ENCODE data around the gene LRFN2.
A peak's percentile ranks its signal among the peaks of the same experiment; 100 is the strongest.

LRFN2 gene

DNA sequence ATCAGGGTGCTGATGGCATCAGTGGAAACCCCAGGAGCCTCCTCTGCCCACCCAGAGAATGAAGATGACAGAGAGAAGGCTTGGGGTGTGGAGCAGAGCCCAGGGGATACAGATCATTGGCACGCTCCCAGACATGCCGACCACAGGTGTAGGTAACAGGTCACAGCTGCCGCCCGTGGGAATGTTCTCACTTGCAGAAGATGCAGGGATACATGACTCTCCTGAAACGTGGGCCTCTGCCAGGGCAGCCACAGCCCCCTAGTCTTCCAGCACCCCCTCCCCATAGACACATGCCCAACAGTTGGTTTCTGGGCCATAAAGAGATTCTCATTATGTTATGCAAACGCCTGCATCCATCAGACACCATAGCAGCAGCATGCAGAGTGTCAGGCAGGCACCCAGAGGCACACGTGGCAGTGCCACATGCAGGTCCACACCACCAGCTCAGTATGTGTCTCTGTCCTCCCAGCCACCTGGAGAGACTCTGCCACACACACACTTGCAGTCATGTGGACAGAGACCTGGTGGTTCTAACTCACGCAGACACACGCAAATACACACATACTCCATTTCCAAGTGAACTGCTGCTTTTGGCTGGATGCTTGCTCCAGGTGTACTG, 45.5 kb downstream of the LRFN2 start:
- DNase-seq = peak; percentile 76

DNA sequence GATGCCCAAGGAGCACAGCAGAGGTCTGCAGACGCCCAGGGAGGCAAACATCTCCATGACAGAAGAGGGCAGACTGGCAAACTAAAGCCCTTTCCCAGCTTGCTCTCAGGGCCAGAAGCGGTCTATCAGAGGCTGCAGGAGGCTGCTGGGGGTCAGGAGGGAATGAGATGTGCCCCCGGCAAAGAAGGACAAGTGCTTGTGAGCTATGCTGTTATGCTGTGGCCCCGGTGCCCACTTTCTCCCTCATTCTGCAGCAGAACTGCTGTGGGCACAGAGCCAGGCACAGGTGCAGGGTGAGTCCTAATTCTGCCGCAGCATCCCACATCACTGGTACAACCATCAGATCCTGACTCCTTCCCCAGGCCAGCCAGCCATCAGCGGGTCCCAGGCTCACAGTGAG, 46.4 kb downstream of the LRFN2 start:
- no peak for DNase-seq

DNA sequence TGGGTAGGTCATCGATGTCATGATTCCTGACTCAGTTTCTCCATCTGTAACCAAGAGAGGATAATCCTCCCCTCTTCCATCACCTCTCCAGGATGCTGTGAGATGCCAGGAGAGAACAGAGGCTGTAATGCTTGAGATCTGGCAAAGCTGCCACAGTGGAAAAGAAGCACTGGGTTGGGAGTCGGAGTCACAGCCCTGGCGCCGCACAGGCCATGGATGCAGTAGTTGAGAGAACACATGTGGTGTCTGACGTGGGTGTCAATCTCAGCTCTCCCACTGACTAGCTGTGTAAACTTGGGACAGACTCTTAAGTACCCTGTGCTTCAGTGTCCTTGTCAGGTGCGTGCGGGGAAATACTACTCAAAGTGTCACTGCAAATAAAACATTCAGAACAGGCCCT, 47.3 kb downstream of the LRFN2 start:
- no peak for DNase-seq

DNA sequence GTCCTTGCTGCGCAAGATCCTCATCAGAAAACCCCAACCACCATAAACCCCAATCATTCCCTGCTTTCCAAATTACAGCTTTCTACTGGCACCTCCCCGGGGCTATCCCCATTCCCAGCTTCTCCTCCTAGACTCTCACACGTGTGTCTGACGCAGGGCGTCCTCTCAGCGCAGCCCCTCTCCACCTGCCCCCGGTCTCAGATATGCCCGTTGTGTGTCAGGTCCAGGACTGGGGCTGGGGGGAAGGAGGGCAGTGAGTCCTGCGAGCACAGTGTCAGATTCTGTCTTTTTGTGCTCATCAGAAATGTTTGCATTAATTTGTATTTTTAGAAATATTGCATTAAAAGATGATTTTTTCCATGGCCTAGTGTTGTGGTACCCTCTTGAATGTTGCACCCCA, 48.6 kb downstream of the LRFN2 start:
- DNase-seq = no peak

DNA sequence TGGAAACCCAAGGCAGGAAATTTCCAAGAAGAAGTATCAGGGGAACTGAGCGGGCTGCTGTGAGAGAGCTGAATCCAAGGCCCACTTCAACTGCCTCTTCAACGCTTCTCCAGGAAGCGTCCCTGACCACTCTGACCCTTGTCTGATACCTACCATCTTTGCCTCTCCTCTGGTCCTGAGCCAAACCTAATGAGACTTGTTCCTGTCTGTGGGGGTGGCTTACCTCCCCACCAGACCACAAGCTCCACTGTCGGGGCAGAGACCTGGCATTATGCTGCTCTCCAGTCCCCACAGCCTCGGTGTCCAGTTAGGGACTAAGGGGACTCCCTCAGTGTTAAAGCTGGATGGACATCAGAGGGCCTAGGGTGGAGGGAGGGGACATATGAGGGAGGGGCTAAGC, 49.7 kb downstream of the LRFN2 start:
- no peak for DNase-seq

DNA sequence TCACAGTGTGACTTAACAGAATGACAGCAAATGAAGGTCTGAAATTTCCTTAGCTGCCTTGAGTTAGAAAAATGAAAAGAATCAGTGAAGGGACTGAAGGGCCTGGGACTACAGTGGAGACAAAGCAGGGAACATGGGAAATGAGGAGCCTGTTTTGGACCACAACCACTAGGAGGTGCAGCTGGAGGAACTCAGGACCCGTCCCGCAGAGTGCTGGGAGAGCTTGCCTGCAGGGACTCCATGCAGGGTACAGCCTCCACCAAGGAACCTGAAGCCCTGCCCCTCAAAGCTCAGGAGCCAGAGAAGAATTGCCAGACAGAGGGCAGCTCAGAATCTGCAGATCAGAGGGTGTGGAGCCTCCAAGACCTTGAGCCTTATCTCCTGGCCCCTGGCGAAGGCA, 50.7 kb downstream of the LRFN2 start:
- no peak for DNase-seq

DNA sequence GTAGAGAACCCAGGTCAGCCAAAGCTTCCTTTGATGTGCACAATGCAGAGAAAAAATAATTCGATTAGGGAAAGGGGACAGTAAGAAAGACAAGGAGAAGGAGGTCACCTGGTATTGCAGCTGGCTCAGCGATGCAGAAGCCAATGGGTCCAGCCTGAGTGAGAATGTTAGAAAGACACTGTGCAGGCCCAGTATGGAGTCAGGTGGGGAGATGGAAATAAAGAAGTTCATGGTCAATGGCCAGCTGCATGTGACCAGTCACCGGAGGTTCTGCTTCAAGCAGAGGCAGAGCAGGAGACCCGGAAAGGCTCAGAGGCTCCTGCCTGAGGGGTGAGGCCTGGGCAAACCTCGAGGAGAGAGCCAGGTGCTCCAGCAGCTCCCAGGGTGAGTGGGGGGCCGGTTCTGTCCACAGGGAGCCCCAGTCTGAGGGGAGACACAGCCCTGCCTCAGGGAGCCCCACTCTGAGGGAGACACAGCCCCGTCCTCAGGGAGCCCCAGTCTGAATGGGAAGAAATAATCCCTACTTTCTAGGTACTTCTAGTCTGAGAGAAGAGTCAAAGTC, 51.3 kb downstream of the LRFN2 start:
- DNase-seq = no peak

DNA sequence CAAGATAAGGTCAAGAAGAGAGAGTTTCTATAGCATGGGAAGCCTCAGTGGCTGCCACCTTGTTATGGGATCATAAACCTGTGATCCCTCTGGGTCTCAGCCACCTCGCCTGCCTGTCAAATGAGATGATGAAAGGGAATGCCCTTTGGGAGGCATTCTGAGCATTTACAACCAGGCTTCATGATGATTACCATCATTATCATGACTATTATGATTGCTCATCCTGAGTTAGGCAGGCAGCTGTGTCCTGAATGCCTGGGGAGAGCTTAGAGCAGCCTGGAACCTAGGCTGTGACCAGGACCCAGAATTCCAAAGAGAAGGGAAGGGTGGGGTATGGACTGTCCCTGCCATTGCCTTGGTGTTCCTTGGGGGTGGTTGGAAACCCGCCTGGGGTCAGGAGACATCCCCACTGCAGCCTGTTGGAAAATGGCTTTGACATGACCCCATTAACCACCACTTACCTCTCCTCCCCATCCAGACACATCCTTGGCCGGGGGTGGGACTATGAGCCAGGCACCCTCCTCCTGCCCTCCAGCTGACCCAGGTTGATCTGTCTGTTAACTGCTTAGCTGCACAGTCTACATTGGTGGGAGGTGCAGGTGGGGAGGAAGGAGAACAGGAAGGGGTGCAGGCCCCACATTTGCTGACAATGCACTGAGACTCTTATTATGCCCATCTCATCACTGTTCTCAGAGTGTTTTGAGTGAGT, 51.9 kb downstream of the LRFN2 start:
- DNase-seq = no peak

DNA sequence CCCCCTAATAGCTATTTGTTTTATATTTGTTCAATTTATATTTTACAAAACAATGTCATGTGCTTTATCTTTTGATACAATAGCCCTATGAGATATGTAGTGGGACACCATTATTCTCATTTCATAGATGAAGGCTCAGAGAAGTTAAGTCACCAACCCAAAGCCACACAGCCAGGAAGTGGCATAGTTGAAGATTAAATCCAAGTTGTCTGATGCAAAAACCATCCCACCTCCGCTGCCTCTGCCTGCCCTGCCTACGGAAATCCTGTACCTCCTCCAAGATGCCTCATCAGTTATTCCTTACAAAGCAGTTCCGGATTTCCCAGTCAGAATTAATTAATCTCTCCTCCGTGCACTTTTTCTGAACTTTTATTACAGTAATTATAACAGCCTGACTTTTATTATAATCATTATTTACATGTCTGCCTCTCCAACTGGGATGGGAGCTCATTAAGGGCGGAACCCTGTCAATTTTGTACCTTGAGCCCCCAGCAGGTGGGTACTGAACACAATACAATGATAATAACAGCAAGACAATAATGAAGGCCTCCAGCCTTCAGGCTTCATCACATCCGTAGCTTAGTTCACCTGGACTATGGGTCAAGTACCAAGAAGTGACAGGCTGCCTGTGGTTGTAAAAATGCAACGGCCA, 54.7 kb downstream of the LRFN2 start:
- DNase-seq = no peak

DNA sequence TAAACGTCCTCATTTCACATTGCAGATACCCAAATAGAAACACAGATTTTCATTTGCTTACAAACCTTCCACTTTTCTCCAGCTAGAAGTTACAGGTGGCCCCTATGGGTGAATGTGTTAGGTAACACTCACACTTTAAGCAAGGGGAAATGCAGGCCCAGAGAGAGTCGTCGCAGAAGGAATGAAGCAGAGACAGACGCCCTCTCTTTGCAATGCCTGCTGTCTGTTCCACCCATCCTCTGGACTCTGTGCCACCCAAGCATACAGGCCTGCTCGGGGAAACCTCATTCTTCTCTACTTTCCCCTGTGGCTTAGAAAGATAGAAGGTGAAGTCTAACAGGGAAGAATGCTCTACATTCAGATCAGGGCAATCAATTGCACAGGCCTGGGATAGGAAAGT, 57.2 kb downstream of the LRFN2 start:
- DNase-seq = no peak

DNA sequence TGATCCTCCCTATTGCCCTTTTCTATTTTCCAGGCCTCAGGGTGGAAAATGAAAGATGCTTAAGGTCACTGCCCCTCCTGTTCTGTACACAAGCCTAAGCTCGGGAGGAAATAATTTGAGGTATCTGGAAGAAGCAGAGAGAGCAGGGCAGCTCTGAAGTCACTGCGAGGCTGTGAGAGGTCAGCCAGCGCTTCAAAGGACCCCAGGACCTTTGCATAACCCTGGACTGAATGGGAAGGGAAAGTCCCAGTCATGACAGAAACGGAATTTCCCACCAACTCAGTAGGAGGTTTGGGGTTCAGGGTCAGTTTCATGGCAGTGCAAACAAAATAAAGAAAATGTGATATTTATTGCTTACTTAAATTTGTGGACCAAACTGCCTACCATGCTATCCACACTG, 58.1 kb downstream of the LRFN2 start:
- no peak for DNase-seq

DNA sequence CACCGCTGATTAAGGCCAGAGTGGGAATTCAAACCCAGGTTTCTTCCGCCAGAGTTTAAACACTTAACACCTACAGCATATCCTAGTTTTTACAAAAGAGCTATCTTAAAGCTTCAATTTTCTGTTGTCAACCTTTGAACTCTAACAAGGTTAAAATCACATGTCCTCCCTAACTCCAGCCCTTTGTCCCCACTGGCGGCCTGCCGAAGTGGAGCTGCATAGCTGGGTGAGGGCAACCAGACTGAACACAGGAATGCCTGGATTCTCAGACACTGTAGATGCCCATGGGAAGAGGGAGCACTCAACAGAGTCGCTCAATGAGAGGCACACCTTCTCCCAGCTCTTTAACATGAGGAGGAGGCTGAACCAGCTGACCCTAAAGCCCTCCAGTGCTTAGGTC, 59.1 kb downstream of the LRFN2 start:
- DNase-seq = no peak

DNA sequence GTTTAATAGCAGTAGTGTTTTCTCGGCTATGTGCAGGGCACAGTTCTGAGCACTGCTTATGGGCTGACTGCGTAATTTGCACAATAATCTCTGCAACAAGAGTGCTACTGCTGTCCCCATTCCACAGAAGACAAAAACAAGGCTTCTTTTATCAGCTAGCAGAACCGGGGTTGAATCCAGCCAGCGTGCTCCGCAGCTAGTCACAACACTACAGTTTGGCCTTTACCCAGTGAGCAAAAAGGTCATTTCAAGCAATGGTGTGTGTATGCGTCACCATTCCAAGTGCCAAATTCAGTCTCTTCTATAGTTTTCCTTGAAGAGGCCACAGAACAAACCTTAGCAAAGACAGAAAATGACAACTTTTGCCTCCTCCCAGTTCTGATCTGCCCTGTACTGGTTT, 61.1 kb downstream of the LRFN2 start:
- DNase-seq = no peak

DNA sequence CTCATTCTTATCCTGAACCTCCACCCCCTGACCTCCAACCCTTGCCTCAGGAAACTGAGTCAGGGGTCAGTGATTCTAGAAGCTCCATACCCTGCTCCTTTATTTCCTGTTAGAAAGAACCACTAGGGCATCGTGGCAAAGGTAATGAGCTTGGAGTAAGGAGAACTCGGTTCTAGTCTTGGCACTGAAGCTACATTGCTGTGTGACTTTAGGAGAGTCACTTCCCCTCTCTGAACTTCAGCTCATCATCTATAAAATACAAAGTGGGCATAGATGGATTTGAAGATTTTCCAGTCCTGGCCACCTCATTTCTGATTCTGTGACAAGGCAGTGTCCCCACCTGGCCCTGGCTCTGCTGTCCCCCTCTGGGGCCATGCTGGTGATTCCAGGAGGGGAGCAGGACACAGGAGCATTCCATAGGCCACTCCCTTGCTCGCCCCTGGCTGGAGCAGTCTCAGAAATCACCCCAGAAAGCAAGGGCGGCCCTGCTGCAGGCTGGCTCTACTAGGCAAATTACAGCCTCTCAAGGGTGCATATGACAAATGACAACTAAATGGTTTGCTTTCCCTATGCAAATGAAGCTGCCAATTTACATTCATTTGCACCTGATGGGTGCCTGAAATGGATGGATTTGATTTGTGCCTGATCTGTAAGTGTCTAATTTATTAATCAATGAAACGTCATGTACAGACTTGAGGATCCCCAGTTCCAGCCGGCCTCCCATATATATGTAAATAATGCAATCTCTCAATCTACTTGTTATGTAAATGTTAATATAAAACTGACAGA, 62.2 kb downstream of the LRFN2 start:
- DNase-seq = no peak

DNA sequence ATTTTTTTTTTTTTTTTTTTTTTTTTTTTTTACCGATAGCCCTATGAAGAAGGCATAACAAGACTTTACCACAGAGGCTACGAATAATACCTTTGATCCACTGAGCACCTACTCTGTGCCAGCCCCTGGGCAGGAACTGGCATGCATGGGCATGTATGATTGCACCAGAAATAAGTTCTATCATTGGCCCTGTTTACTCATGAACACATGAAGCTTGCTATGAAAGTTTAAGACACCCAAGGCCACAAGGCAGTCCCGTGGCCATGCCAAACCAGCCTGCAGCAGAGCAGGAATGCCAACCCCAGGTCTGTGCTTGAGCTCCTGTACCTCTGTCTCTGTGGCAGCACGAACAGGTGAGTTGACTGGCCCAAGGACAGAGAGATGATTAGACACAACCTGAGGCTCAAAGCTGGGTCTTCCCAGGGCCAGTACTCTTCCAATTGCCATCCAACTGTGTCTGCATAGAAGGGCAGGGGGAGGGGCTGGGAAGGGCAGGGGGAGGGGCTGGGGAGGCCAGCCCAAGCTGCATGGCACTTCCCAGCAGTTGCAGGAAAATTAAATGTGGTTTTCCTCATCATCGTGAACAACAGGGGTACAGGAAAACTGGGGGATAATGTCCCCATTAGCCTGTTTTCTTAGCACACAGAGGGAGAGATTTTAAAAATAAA, 63.5 kb downstream of the LRFN2 start:
- DNase-seq = no peak

DNA sequence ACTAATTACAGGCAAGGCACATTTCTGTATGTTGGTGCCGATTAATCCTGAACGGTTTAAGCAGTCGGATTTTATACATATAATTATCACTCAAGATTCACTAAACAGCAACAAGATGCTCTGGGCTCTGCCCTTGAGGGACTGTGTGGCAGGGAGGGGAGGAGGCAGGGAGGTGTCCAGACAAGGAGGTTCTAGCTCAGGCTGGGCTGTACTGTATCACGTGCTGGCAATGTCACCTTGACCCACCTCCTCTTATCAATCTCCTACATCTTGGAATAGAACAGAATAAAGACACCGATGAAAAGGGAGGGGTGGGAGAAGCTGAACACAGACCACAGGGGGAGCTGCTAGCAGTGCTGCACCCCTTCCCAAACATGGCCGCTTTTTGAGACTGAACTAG, 65.7 kb downstream of the LRFN2 start:
- no peak for DNase-seq

DNA sequence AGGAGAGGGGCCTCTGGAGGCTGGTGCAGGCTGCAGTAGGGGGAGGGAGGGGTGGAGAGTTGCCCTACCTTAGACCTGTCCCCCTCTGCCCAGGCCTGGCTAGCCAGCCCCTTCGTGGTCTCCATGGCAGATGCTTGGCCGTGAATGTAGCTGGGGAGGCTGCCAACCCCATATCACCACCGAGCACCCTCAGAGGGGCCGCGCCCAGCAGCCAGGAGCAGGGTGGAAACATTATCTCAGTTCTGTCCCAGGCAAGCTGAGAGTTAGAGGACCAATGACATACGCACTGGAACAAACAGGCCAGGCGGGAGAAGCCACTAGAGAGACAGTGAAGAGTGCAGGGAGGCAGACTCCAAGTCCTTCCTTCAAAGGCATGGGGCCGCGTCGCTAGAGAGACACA, 66.5 kb downstream of the LRFN2 start:
- DNase-seq = no peak

DNA sequence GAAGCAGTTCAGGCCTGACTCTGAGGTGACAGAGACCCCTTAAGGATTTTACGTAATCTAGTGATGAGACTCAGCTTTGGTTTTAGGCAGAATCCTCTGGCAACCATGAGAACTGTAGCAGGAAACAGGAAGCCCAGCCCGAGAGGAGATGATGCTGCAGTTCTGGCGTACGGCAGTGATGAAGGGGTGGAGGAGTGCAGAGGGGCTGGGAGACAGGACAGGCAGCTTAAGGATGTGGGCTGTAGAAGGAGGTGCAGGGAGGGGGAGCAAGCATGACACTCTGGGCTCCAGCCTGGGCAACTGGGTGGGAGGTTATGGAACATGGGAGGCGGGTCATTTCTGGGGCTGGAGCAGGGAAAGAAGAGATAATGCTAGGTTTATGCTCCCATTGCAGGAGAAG, 67.1 kb downstream of the LRFN2 start:
- DNase-seq = no peak

DNA sequence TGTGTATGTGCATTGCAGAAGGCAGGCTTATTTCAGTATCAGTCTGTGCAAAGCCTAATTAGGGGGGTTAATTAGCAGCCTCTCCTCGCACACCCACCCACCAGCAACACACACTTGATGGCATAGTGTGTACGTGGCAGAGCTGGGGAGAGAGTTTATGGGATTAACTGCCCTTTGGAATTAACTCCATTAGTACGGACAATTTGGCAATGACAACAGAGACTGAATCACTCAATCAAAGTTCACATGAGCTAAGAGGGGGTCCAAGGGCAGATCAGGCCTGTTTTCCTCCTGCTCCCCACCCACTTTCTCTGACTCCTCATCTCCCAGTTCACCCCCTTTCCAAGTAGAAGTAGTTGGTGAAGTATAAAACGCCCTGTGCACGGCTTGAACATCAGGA, 69.5 kb downstream of the LRFN2 start:
- DNase-seq = no peak

DNA sequence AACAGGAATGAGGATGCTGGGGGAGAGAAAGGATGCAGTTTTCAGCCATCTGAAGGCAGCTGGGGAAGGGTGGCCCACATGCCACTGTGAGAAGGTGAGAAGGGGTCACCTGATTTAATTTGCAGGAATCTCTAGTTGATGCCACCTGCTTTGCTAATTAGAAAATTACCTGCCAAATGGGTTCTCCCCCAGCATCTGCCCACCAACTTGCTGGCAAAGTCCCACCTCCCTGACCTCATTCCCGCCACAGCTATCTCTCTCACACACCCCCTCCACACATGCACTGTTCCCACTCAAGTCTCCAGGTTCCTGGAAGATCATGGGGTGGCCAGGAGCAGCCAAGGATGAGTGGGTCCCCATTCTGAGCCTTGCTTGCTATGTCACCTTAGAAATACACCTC, 70.7 kb downstream of the LRFN2 start:
- peak; percentile 31 for DNase-seq

DNA sequence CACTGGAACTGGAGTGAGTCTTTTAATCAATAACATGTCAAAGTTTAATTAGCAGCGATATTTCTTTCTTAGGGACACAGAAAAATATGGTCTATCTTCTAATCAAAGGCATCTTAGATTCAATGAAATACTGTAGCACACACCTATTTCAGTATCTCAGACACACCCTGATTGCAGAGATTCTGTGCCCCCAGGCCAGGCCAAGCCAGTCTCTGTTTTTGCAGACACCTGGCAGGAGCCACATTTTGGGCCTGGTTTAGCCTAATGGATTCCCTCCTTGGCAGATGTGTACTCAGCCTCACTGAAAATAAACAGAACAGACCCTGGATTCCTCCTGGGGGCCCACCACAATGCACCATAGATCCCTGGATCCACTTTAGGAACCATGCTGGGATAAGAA, 74.8 kb downstream of the LRFN2 start:
- DNase-seq = peak; percentile 26

DNA sequence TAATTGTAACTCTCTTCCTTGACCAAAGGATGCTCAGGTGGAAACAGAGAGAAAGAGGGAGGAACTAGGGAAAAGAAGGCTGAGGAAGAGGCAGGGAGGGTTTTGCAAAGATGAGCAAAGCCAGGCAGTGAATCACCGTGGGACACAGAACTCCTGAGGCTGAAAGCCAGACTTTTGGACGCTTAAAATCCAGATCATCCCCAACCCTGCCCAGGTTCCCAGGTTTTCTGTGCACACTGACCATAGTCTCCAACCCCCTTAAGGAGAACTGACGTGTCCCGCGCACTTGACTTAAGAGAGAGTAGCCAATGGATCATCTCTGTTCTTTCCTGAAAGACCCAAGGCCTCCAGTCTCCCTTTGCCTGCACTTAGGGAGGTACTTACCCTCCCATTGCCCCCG, 75.3 kb downstream of the LRFN2 start:
- DNase-seq = no peak

DNA sequence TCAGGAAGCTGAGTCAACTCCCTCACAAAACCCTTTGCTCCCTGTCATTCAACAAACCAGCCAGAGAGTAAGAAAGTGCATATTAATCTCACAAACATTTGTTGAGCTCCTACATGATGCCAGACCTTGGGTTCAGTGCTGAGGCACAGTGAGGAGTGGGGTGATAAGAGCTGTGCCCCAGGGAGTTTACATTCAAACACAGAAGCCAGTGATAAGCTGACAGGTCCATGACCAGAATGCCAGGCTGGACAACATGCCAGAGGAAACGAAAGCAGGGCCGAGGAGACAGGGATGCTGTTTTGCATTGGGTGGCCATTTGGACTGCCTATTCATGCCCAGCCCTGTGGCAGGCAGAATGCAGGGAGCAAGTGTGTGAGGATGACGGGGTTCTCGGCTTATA, 76.7 kb downstream of the LRFN2 start:
- DNase-seq = no peak
